ENCODE data around the gene PEX6. TPM values are rescaled to one million over a fixed set of nuclear protein-coding genes. Genes with fewer than 3 reads are reported as not detected.

Gene PEX6
- total and polyA plus RNA-seq, 4 donors = 11.7 to 22.0 (median 15.0) TPM

DNA sequence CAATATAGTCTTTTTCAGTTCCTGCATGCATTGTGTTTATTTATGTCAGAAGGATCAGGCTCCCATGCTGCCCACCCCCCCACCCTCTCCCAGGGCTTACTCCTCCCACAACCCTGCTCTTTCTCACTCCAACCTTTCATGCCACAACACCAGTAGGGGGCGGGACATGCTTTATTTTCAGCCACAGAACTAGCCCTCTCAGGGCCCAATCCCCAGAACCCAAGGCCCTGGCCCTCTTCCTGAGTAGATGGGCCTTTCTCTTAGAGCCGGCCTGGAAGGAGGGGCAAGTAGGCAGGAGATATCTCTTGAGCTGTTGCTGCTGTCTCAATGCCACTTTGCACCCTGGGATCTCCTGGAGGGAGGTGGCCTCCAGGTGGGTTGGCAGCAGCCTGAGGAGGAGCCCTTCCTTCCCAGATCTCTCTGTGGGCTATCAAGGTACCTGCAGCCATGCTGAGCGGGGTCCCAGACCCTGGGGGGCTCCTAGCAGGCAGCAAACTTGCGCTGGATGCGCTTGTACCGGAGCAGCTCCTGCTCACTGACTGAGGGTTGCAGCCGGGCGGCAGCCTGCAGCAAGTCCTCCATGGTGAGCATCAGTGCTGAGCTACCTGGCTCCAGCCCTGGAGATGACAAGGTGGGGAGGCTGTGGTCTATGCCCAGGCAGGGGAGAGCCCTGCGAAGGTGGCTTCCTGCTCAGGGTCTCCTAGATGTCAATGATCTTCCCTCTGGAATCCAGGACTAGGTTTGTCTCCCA, 15.0 kb downstream of the PEX6 start:
- Histone ChIP-seq H3K9me3 (ENCODE audit: control insufficient read depth, low read length) (no peaks in the 10 kb centered on the region), H3K4me1 (ENCODE audit: control insufficient read depth in 1 of 2, insufficient read depth in 2 of 2, low read length in 2 of 2) (no peaks in the 10 kb centered on the region), H3K36me3 (ENCODE audit: control insufficient read depth in 1 of 2, insufficient read depth in 2 of 2, low read length in 1 of 2) (peaks cover 0 to 12% of the 10 kb centered on the region in 2 donors), H3K27ac (ENCODE audit: low read depth in 1 of 2, low read length in 2 of 2) (no peak overlapping the region), H3K27me3 (ENCODE audit: control insufficient read depth in 1 of 2, insufficient read depth in 2 of 2, low read length in 1 of 2) (no peaks in the 10 kb centered on the region), H3K4me3 (ENCODE audit: low read length in 2 of 2) (no peak overlapping the region)
- 81 to 85% methylated on average over 9 of the region's 9 CpGs for WGBS, 2 donors
- intact Hi-C loops (cut with DNase I) = no loop called here
- DNase-seq = no peak
- ATAC-seq (ENCODE audit: low FRiP score) = no peak

DNA sequence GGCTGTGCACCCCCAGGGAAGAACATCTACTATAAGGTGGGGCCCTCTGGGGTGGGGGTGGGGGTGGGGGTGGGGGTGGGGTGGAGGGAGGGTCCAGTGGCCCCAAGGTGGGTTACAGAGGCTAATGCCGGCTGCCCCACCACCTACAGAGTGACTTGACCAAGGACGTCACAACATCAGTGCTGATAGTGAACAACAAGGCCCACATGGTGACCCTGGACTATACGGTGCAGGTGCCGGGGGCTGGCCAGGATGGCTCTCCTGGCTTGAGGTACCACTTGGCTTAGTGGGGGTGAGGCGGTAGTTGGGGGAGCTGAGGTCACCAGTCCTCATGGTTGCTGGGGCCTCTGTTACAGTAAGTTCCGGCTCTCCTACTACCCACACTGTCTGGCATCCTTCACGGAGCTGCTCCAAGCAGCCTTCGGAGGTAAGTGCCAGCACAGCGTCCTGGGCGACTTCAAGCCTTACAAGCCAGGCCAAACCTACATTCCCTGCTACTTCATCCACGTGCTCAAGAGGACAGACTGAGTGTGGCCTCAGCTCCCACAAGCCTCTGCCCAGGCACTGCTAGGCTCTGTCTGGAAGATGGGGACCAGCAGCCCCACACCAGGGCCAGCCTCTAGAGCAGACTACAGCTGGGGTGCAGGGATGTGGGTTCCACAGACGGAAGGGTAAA, 15.7 kb downstream of the PEX6 start:
- Histone ChIP-seq H3K9me3 (ENCODE audit: control insufficient read depth, low read length) (no peaks in the 10 kb centered on the region), H3K4me3 (ENCODE audit: low read length in 2 of 2) (no peak overlapping the region), H3K4me1 (ENCODE audit: control insufficient read depth in 1 of 2, insufficient read depth in 2 of 2, low read length in 2 of 2) (no peaks in the 10 kb centered on the region), H3K36me3 (ENCODE audit: control insufficient read depth in 1 of 2, insufficient read depth in 2 of 2, low read length in 1 of 2) (peaks cover 0 to 12% of the 10 kb centered on the region in 2 donors), H3K27ac (ENCODE audit: low read depth in 1 of 2, low read length in 2 of 2) (no peak overlapping the region), H3K27me3 (ENCODE audit: control insufficient read depth in 1 of 2, insufficient read depth in 2 of 2, low read length in 1 of 2) (no peaks in the 10 kb centered on the region)
- WGBS, 2 donors = 77 to 79% methylated on average over 12 of the region's 12 CpGs
- DNase-seq (no peak), ATAC-seq (ENCODE audit: low FRiP score) (no peak)
- intact Hi-C loops (cut with DNase I) = no loop called here

DNA sequence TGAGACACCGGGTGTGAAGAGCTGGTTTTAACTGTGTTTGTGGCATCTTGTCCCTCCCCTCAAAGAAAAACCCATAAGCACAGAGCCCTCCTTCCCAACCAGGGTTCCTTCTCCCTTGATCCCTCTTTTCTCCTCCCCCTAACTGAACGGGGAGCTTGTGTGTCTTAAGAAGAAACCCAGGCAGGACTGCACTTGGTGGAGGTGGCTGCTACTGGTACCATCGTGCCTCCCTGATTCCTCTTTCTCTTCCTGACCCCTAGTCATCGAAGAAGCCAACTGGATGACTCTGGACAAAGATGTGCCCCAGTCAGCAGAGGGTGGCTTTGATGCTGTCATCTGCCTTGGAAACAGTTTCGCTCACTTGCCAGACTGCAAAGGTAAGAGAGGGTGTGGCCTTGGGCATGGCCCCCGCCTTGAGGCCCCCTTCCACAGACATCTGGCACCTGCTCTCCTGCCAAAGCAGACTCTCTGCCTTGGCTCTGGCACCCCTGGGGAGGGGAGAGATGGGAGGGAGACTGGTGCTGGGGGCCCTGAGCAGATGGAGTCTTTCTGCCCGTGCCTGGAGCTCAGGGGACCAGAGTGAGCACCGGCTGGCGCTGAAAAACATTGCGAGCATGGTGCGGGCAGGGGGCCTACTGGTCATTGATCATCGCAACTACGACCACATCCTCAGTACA, 16.3 kb downstream of the PEX6 start:
- Histone ChIP-seq H3K4me1 (ENCODE audit: control insufficient read depth in 1 of 2, insufficient read depth in 2 of 2, low read length in 2 of 2) (no peaks in the 10 kb centered on the region), H3K4me3 (ENCODE audit: low read length in 2 of 2) (no peak overlapping the region), H3K36me3 (ENCODE audit: control insufficient read depth in 1 of 2, insufficient read depth in 2 of 2, low read length in 1 of 2) (peaks cover 0 to 12% of the 10 kb centered on the region in 2 donors), H3K27ac (ENCODE audit: low read depth in 1 of 2, low read length in 2 of 2) (no peak overlapping the region), H3K27me3 (ENCODE audit: control insufficient read depth in 1 of 2, insufficient read depth in 2 of 2, low read length in 1 of 2) (no peaks in the 10 kb centered on the region), H3K9me3 (ENCODE audit: control insufficient read depth, low read length) (no peaks in the 10 kb centered on the region)
- intact Hi-C loops (cut with DNase I) = no loop called here
- ATAC-seq (ENCODE audit: low FRiP score) (no peak), DNase-seq (no peak)
- WGBS, 2 donors = 92% methylated on average over 13 of the region's 13 CpGs

DNA sequence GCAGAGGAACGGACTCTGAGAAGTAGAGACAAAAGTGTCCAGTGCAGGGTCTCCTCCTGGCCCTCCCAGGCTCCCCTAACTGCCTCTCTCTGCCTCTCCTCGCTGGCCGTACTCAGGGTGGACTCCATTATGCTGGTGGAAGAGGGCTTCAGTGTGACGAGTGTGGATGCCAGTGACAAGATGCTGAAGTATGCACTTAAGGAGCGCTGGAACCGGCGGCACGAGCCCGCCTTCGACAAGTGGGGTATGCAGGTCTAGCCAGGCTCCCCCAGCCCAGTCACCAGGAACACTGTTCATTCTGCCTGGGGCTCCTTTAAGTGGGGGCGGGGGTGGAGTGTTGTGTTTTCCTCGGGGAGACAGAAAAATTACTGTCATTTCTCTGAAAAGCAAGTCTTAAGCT, 16.9 kb downstream of the PEX6 start:
- ATAC-seq (ENCODE audit: low FRiP score) (no peak), DNase-seq (no peak)
- WGBS, 2 donors = 90 to 93% methylated on average over 12 of the region's 12 CpGs
- no peaks in the 10 kb centered on the region for H3K4me1 ChIP-seq (ENCODE audit: control insufficient read depth in 1 of 2, insufficient read depth in 2 of 2, low read length in 2 of 2)
- intact Hi-C loops (cut with DNase I) = no loop called here
- H3K36me3 ChIP-seq (ENCODE audit: control insufficient read depth in 1 of 2, insufficient read depth in 2 of 2, low read length in 1 of 2) = peaks cover 0 to 9% of the 10 kb centered on the region in 2 donors
- no peaks in the 10 kb centered on the region for H3K27me3 ChIP-seq (ENCODE audit: control insufficient read depth in 1 of 2, insufficient read depth in 2 of 2, low read length in 1 of 2)
- no peaks in the 10 kb centered on the region for H3K9me3 ChIP-seq (ENCODE audit: control insufficient read depth, low read length)
- no peak overlapping the region for H3K27ac ChIP-seq (ENCODE audit: low read depth in 1 of 2, low read length in 2 of 2)
- H3K4me3 ChIP-seq (ENCODE audit: low read length in 2 of 2) = no peak overlapping the region

GRCh38 chr6:42961020-42961470, 17.9 kb downstream of the PEX6 start:
- Histone ChIP-seq H3K9me3 (ENCODE audit: control insufficient read depth, low read length) (no peaks in the 10 kb centered on the region), H3K4me1 (ENCODE audit: control insufficient read depth in 1 of 2, insufficient read depth in 2 of 2, low read length in 2 of 2) (no peaks in the 10 kb centered on the region), H3K36me3 (ENCODE audit: control insufficient read depth in 1 of 2, insufficient read depth in 2 of 2, low read length in 1 of 2) (peaks cover 0 to 7% of the 10 kb centered on the region in 2 donors), H3K27me3 (ENCODE audit: control insufficient read depth in 1 of 2, insufficient read depth in 2 of 2, low read length in 1 of 2) (no peaks in the 10 kb centered on the region), H3K27ac (ENCODE audit: low read depth in 1 of 2, low read length in 2 of 2) (no peak overlapping the region), H3K4me3 (ENCODE audit: low read length in 2 of 2) (peak overlapping the region in 1 of 2 donors; percentile 24)
- intact Hi-C loops (cut with DNase I) = no loop called here
- WGBS, 2 donors = 25 to 29% methylated on average over 15 of the region's 15 CpGs
- DNase-seq (no peak), ATAC-seq (ENCODE audit: low FRiP score) (peak; percentile 60)

DNA sequence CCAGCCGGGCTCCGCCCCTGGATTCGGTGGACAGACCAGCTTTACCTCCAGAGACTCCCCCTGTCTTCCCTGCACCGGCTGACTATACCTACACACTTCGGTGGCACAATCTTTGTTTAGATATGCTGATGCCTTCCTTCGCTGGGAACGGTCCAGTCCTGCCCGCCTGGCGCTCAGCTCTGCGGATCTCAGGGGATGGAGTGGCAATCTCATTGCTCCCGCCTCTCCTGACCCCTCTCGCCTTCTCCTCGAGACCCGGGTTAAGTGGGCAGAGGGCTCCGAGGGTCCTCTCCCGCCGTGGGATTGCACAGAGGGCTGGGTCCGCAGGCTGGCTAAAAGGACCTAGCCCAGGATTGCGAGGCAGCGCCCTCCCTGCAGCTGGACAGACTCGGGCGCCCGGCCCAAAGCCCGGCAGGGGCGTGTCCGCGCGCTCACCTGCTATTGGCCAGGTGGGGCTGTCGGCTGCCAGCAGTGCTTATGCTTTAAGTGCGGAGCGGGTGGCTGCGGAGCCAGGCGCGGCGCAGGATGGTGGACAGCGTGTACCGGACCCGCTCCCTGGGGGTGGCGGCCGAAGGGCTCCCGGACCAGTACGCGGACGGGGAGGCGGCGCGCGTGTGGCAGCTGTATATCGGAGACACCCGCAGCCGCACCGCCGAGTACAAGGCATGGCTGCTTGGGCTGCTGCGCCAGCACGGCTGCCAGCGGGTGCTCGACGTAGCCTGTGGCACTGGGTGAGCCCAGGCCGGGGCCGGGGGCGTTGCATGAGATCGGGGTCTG, 18.6 kb downstream of the PEX6 start, which contains the start of gene GNMT:
Gene GNMT (plus strand): TSS at position 512 of the 777 bp plus-strand sequence. CDS start 14 bp downstream, at position 526.
- no peaks in the 10 kb centered on the region for H3K27me3 ChIP-seq (ENCODE audit: control insufficient read depth in 1 of 2, insufficient read depth in 2 of 2, low read length in 1 of 2)
- intact Hi-C loops (cut with DNase I) = no loop called here
- DNase-seq (peak in 1 of 2 donors; percentile 82), ATAC-seq (ENCODE audit: low FRiP score) (peak; percentile 69)
- H3K4me1 ChIP-seq (ENCODE audit: control insufficient read depth in 1 of 2, insufficient read depth in 2 of 2, low read length in 2 of 2) = no peaks in the 10 kb centered on the region
- no peak within 1 kb of the TSS for H3K27ac ChIP-seq (ENCODE audit: low read depth in 1 of 2, low read length in 2 of 2)
- 2% methylated on average over 62 of the region's 62 CpGs for WGBS, 2 donors
- peak within 1 kb of the TSS; percentile 24 to 41 for H3K4me3 ChIP-seq (ENCODE audit: low read length in 2 of 2)
- peaks cover 0 to 5% of the 10 kb centered on the region in 2 donors for H3K36me3 ChIP-seq (ENCODE audit: control insufficient read depth in 1 of 2, insufficient read depth in 2 of 2, low read length in 1 of 2)
- no peaks in the 10 kb centered on the region for H3K9me3 ChIP-seq (ENCODE audit: control insufficient read depth, low read length)

DNA sequence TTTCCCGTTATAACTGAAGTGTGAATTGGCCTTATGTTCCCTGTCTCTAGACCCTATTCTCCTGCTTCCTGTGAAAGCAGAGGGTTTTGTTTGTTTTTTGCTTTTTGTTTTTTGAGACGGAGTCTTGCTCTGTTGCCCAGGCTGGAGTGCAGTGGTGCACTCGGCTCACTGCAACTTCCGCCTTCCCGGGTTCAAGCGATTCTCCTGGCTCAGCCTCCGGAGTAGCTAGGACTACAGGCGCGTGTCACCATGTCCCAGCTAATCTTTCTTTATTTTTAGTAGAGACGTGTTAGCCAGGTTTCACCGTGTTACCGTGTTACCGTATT, 19.1 kb downstream of the PEX6 start:
- Histone ChIP-seq H3K27me3 (ENCODE audit: control insufficient read depth in 1 of 2, insufficient read depth in 2 of 2, low read length in 1 of 2) (no peaks in the 10 kb centered on the region), H3K9me3 (ENCODE audit: control insufficient read depth, low read length) (no peaks in the 10 kb centered on the region), H3K4me3 (ENCODE audit: low read length in 2 of 2) (no peak overlapping the region), H3K4me1 (ENCODE audit: control insufficient read depth in 1 of 2, insufficient read depth in 2 of 2, low read length in 2 of 2) (no peaks in the 10 kb centered on the region), H3K27ac (ENCODE audit: low read depth in 1 of 2, low read length in 2 of 2) (no peak overlapping the region), H3K36me3 (ENCODE audit: control insufficient read depth in 1 of 2, insufficient read depth in 2 of 2, low read length in 1 of 2) (peaks cover 0 to 2% of the 10 kb centered on the region in 2 donors)
- intact Hi-C loops (cut with DNase I) = no loop called here
- ATAC-seq (ENCODE audit: low FRiP score) (no peak), DNase-seq (no peak)
- WGBS, 2 donors = 12 to 15% methylated on average over 13 of the region's 13 CpGs

GRCh38 chr6:42958125-42958524, 20.9 kb downstream of the PEX6 start:
- ATAC-seq (ENCODE audit: low FRiP score) = no peak
- Histone ChIP-seq H3K9me3 (ENCODE audit: control insufficient read depth, low read length) (no peaks in the 10 kb centered on the region), H3K27ac (ENCODE audit: low read depth in 1 of 2, low read length in 2 of 2) (no peak overlapping the region), H3K4me3 (ENCODE audit: low read length in 2 of 2) (no peak overlapping the region), H3K4me1 (ENCODE audit: control insufficient read depth in 1 of 2, insufficient read depth in 2 of 2, low read length in 2 of 2) (no peaks in the 10 kb centered on the region), H3K36me3 (ENCODE audit: control insufficient read depth in 1 of 2, insufficient read depth in 2 of 2, low read length in 1 of 2) (no peaks in the 10 kb centered on the region), H3K27me3 (ENCODE audit: control insufficient read depth in 1 of 2, insufficient read depth in 2 of 2, low read length in 1 of 2) (no peaks in the 10 kb centered on the region)
- WGBS, 2 donors = 79 to 83% methylated on average over 8 of the region's 8 CpGs
- intact Hi-C loops (cut with DNase I) = no loop called here
- no peak for DNase-seq

Measured in aorta (tissue), 5 donors.